Upper lobe of right lung (tissue), 1 donor: ENCODE data around the gene MAP2K5. TPM values are rescaled to one million over a fixed set of nuclear protein-coding genes. Genes with fewer than 3 reads are reported as not detected.

Experiments used
- ATAC-seq: fragments of 200-7000 bp; cut with Tn5 transposase; one replicate; pipeline ENCODE4 v1.9.1; 2020; ENCODE audit warnings: mild to moderate bottlenecking, moderate library complexity
- DNase-seq: peaks from one replicate; pipeline ENCODE4 v3.0.0-alpha.2; 2020
- H3K27ac ChIP-seq: fragments of 200-600 bp; one replicate; pipeline ENCODE4 v1.8.0; 2022
- H3K27me3 ChIP-seq: fragments of 200-600 bp; one replicate; pipeline ENCODE4 v1.8.0; 2022; ENCODE audit warnings: mild to moderate bottlenecking
- H3K36me3 ChIP-seq: fragments of 200-600 bp; one replicate; pipeline ENCODE4 v1.8.0; 2022
- H3K4me1 ChIP-seq: fragments of 200-600 bp; one replicate; pipeline ENCODE4 v1.8.0; 2022
- H3K4me3 ChIP-seq: fragments of 200-600 bp; one replicate; pipeline ENCODE4 v1.8.0; 2022; ENCODE audit warnings: mild to moderate bottlenecking
- H3K9me3 ChIP-seq: fragments of 200-600 bp; one replicate; pipeline ENCODE4 v1.8.0; 2022
- intact Hi-C: fragments of 100-400 bp; cut with DNase I; formaldehyde crosslinking; loops from one replicate; pipeline ENCODE4 v1.11.0; 2022
- total RNA-seq: library from RNA; stranded (reverse); fragmentation: NEBNext Ultra II Directional; extraction: Animal tissue kit (Norgen Biotek cat#: 25700); gene quantifications from one replicate; pipeline ENCODE4 v1.2.1, GENCODE V29; 2021
- TF ChIP-seq, protein P1 (sequence below): fragments of 200-600 bp; IDR thresholded peaks from one replicate; pipeline ENCODE4 v1.8.0; 2022; ENCODE audit warnings: antibody characterized with exemption
- donor health status: DM: no; HTN: yes; CAD: no; lungs with severe emphysema.

The MAP2K5 gene
- total RNA-seq, 1 donor from 2014 or later: 18.3 TPM

DNA sequence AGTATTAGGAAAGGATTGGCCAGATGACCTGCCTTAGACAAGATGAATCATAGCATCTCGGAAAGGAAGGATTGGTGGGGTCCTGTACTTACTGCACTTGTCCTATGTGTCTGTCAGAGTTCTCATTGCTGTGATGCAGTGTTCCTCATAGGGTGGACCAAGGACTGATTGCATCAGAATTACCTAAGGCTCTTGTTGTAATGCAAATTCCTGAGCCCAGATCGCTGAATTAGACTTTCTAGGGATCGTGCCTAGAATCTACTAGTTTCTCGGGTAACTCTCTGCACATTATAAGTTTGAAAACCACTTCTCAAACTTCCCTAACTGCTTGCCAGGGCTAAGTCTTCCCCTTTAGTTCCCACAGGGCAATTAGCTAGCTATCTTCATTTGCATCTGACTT is 207.9 kb downstream of the MAP2K5 start:
- TF ChIP-seq, protein P1, sequence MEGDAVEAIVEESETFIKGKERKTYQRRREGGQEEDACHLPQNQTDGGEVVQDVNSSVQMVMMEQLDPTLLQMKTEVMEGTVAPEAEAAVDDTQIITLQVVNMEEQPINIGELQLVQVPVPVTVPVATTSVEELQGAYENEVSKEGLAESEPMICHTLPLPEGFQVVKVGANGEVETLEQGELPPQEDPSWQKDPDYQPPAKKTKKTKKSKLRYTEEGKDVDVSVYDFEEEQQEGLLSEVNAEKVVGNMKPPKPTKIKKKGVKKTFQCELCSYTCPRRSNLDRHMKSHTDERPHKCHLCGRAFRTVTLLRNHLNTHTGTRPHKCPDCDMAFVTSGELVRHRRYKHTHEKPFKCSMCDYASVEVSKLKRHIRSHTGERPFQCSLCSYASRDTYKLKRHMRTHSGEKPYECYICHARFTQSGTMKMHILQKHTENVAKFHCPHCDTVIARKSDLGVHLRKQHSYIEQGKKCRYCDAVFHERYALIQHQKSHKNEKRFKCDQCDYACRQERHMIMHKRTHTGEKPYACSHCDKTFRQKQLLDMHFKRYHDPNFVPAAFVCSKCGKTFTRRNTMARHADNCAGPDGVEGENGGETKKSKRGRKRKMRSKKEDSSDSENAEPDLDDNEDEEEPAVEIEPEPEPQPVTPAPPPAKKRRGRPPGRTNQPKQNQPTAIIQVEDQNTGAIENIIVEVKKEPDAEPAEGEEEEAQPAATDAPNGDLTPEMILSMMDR: no peak
- no peaks in the 10 kb centered on the region for H3K36me3 ChIP-seq
- no peak overlapping the region for H3K4me3 ChIP-seq
- ATAC-seq: no peak
- intact Hi-C loops: no loop called here
- no peak for DNase-seq
- no peaks in the 10 kb centered on the region for H3K27me3 ChIP-seq
- H3K4me1 ChIP-seq: peaks cover 12% of the 10 kb centered on the region
- H3K9me3 ChIP-seq: no peaks in the 10 kb centered on the region
- H3K27ac ChIP-seq: no peak overlapping the region

DNA sequence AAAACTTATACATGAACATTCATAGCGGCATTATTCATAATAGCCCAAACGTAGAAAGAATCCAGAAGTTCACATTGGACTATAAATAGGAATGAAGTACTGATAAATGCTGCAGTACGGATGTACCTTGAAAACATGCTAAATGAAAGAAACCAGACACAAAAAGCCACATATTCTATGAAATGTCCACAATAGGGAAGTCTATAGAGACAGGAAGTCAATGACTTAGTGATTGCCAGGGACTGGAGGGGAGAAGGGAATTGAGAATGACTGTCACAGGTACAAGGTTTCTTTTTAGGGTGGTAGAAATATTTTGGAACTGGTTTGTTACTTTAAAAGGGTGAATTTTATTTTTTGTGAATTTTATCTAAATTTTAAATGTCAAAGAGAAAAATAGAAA is 211.4 kb downstream of the MAP2K5 start:
- no peaks in the 10 kb centered on the region for H3K36me3 ChIP-seq
- no peak overlapping the region for H3K4me3 ChIP-seq
- intact Hi-C loops: no loop called here
- H3K9me3 ChIP-seq: no peaks in the 10 kb centered on the region
- no peak overlapping the region for H3K27ac ChIP-seq
- TF ChIP-seq, protein P1: no peak
- no peaks in the 10 kb centered on the region for H3K27me3 ChIP-seq
- DNase-seq: no peak
- no peaks in the 10 kb centered on the region for H3K4me1 ChIP-seq
- ATAC-seq: no peak

DNA sequence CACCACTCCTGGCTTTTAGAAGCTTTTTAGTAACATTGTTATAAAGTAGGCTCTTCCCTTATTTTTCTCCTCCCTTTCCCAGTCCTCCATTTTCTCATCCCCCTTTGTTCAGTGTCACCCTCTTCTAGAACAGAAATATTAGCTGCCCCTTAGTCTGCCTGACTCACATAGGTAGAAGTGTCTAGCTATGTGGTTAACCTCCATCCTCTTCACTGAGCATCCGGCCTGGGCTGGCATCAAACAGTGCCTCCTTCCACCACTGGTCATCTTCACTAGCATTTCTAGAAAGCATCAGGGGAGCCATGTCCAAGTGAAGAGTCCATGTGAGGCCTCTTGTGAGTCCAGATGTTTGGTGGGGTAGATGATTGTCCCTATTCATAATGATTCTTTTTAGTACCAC is 212.8 kb downstream of the MAP2K5 start:
- Histone ChIP-seq H3K27me3 (no peaks in the 10 kb centered on the region), H3K36me3 (no peaks in the 10 kb centered on the region), H3K4me3 (no peak overlapping the region), H3K27ac (no peak overlapping the region), H3K4me1 (no peaks in the 10 kb centered on the region), H3K9me3 (no peaks in the 10 kb centered on the region)
- TF ChIP-seq, protein P1: no peak
- intact Hi-C loops: no loop called here
- DNase-seq: no peak
- ATAC-seq: no peak

DNA sequence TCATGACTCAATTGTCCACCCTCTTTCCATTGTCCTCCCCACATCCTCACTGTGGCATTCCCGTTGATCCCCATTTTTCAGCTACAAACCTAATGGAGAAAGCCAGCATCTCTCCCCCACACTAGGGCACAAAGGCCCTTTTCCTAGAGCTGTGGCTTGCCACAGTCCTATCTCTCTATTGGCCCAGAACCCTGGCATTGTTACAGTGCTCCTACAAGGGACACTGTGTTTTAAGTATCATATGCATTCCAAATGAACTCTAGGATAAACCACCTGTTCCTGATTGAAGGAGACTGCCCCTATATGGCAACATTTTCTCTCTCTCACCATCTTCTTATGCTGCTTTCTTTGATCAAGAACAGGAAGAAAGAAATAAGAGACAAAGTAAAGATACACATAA is 213.4 kb downstream of the MAP2K5 start:
- TF ChIP-seq, protein P1: no peak
- Histone ChIP-seq H3K36me3 (no peaks in the 10 kb centered on the region), H3K9me3 (no peaks in the 10 kb centered on the region), H3K4me3 (no peak overlapping the region), H3K27ac (no peak overlapping the region), H3K4me1 (peaks cover 2% of the 10 kb centered on the region), H3K27me3 (no peaks in the 10 kb centered on the region)
- ATAC-seq (no peak), DNase-seq (no peak)
- intact Hi-C loops: no loop called here

DNA sequence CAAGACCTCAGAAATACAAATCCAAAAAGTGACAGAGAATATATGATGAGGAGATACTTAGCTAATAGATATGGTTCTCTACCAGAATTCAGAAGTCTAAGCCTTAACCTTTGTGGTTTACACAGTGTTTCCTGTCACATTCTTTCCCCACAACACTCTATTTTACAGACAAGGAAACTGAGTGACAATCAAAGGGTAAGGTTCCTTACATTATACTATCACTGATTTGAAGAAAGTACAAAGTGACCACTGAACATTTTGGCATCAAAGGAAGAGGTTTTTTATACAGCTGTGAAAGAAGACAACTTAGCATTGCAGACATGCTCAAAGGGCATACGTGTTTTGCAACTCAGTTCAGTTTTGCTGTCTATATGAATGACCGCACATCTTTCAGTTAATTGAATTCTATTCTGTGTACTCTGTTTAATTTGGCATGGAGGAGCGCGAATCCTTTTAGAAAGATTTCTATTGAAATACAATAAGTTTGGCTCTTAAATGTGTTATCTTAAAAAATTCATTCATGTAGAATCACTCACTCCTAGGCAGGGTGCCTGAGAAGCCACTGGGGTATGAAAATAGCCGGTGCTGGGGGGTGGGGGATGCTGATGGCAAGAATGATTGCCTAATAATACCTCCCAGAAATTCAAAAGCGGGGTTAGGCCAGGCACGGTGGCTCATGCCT is 216.3 kb downstream of the MAP2K5 start:
- intact Hi-C loops: no loop called here
- TF ChIP-seq, protein P1: no peak
- ATAC-seq (no peak), DNase-seq (no peak)
- Histone ChIP-seq H3K4me1 (peaks cover 6% of the 10 kb centered on the region), H3K27me3 (no peaks in the 10 kb centered on the region), H3K27ac (no peak overlapping the region), H3K4me3 (no peak overlapping the region), H3K9me3 (no peaks in the 10 kb centered on the region), H3K36me3 (no peaks in the 10 kb centered on the region)

DNA sequence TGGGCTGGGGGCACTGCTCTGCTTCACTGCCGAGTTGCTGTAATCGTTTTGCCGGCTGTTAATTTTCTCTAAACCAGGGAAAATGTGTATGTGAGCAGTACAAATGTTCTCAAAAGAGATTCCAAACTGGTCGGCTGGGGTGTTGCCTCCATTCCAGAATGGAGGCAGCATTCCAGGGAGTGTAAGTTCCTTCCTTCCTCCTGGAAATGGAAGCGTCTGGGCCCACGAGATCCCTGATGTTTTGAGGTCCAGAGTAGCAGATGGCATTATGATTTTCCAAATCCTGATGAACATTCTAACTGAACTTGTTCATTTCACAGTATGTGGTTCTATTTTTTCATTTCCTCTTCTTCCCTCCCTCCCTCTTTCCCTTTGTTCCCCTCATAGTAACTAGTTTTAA is 218.4 kb downstream of the MAP2K5 start:
- Histone ChIP-seq H3K9me3 (no peaks in the 10 kb centered on the region), H3K27ac (no peak overlapping the region), H3K36me3 (no peaks in the 10 kb centered on the region), H3K4me1 (peaks cover 6% of the 10 kb centered on the region), H3K27me3 (no peaks in the 10 kb centered on the region), H3K4me3 (no peak overlapping the region)
- no peak for ATAC-seq
- intact Hi-C loops: no loop called here
- TF ChIP-seq, protein P1: no peak
- no peak for DNase-seq
